Mesothelial cell of epicardium (in vitro differentiated cells): ENCODE data around the gene PERM1. TPM values are rescaled to one million over a fixed set of nuclear protein-coding genes. Genes with fewer than 3 reads are reported as not detected.

Experiments used
- DNase-seq, 2 experiments: peaks; one replicate each; pipeline ENCODE4 v3.0.0; 2021; ENCODE audit warnings: low spot score in 2 of 2; ENCODE audit not compliant: unreplicated experiment in 2 of 2
- H3K27ac Mint-ChIP-seq: 2 replicates; pipeline ENCODE4 v1.8.0; 2021; ENCODE audit warnings: mixed read lengths
- H3K27me3 Mint-ChIP-seq: 2 replicates; pipeline ENCODE4 v1.8.0; 2021; ENCODE audit warnings: low read depth, mixed read lengths
- H3K36me3 Mint-ChIP-seq: 2 replicates; pipeline ENCODE4 v1.8.0; 2021; ENCODE audit warnings: mixed read lengths
- H3K4me1 Mint-ChIP-seq: 2 replicates; pipeline ENCODE4 v1.8.0; 2021; ENCODE audit warnings: mixed read lengths
- H3K4me3 Mint-ChIP-seq: 2 replicates; pipeline ENCODE4 v1.8.0; 2021; ENCODE audit warnings: mild to moderate bottlenecking, moderate library complexity, mixed read lengths
- H3K9me3 Mint-ChIP-seq: 2 replicates; pipeline ENCODE4 v1.8.0; 2021; ENCODE audit warnings: mixed read lengths
- CTCF ChIP-seq: fragments of 200-600 bp; sonication (generic); IDR thresholded peaks from one replicate; pipeline ENCODE4 v1.5.0; 2021; ENCODE audit warnings: antibody characterized with exemption; ENCODE audit not compliant: unreplicated experiment
- total RNA-seq: library from RNA; stranded (reverse); gene quantifications from 3 replicates; pipeline ENCODE4 v1.2.1, GENCODE V29; 2021

The PERM1 gene
- total RNA-seq, 1 donor from 2014 or later = 2.8 TPM

GRCh38 chr1:937521-937920, 44.4 kb downstream of the PERM1 start:
- Mint-ChIP-seq H3K4me1 (peaks cover 55% of the 10 kb centered on the region), H3K27me3 (no peaks in the 10 kb centered on the region), H3K4me3 (no peak overlapping the region), H3K9me3 (no peaks in the 10 kb centered on the region), H3K36me3 (no peaks in the 10 kb centered on the region), H3K27ac (peak overlapping the region; percentile 39)
- TF ChIP-seq CTCF = no peak
- DNase-seq = no peak

- no peak for TF ChIP-seq CTCF
- Mint-ChIP-seq H3K36me3 (peaks cover under 1% of the 10 kb centered on the region), H3K27ac (no peak overlapping the region), H3K9me3 (no peaks in the 10 kb centered on the region), H3K4me1 (peaks cover 64% of the 10 kb centered on the region), H3K4me3 (no peak overlapping the region), H3K27me3 (no peaks in the 10 kb centered on the region)
- no peak for DNase-seq
Observed at GRCh38 chr1:936348-937264, 45.3 kb downstream of the PERM1 start.

- Mint-ChIP-seq H3K36me3 (peaks cover 4% of the 10 kb centered on the region), H3K27me3 (no peaks in the 10 kb centered on the region), H3K27ac (peak overlapping the region; percentile 94)
Observed at GRCh38 chr1:935751-936231, 46.1 kb downstream of the PERM1 start.

GRCh38 chr1:934991-935750, 46.7 kb downstream of the PERM1 start:
- H3K27ac Mint-ChIP-seq = peak overlapping the region; percentile 94
- peak overlapping the region; percentile 45 for H3K4me3 Mint-ChIP-seq
- H3K36me3 Mint-ChIP-seq = peaks cover 4% of the 10 kb centered on the region
- H3K9me3 Mint-ChIP-seq = no peaks in the 10 kb centered on the region
- no peaks in the 10 kb centered on the region for H3K27me3 Mint-ChIP-seq
- no peak for DNase-seq
- H3K4me1 Mint-ChIP-seq = peaks cover 63% of the 10 kb centered on the region
- no peak for TF ChIP-seq CTCF

More at GRCh38 chr1:935751-936231, 46.1 kb downstream of the PERM1 start:
- H3K4me3 Mint-ChIP-seq = peak overlapping the region; percentile 45
- DNase-seq = peak in 1 of 2 experiments; percentile 79
- no peak for TF ChIP-seq CTCF
- peaks cover 65% of the 10 kb centered on the region for H3K4me1 Mint-ChIP-seq
- no peaks in the 10 kb centered on the region for H3K9me3 Mint-ChIP-seq

GRCh38 chr1:933603-933940, 48.3 kb downstream of the PERM1 start:
- DNase-seq = no peak

More at GRCh38 chr1:933603-933940, 48.3 kb downstream of the PERM1 start:
- H3K4me1 Mint-ChIP-seq = peaks cover 62% of the 10 kb centered on the region
- H3K27ac Mint-ChIP-seq = no peak overlapping the region
- H3K36me3 Mint-ChIP-seq = peaks cover 4% of the 10 kb centered on the region
- TF ChIP-seq CTCF = no peak
- H3K4me3 Mint-ChIP-seq = peak overlapping the region; percentile 30
- no peaks in the 10 kb centered on the region for H3K9me3 Mint-ChIP-seq
- no peaks in the 10 kb centered on the region for H3K27me3 Mint-ChIP-seq
